Gastroesophageal sphincter (tissue), 3 donors: ENCODE data around the gene RHOH.
A peak's percentile ranks its signal among the peaks of the same experiment; 100 is the strongest.

ENCODE experiments used
- CTCF ChIP-seq, 4 experiments: fragments of 200-600 bp in 2 of 4; fragments of 450-650 bp in 2 of 4; sonication (generic) in 1 of 4; IDR thresholded peaks; one replicate each; pipeline ENCODE4 v1.5.1; 2017 to 2019; ENCODE audit warnings: antibody characterized with exemption in 4 of 4, mild to moderate bottlenecking in 2 of 4, moderate library complexity in 2 of 4
- EP300 ChIP-seq: sonication (generic); formaldehyde crosslinking; IDR thresholded peaks from one replicate; pipeline ENCODE4 v1.6.1; 2017; ENCODE audit warnings: antibody characterized with exemption, mild to moderate bottlenecking
- POLR2A ChIP-seq, 2 donors: fragments of 450-650 bp; IDR thresholded peaks; one replicate each; pipeline ENCODE4 v1.6.1; 2017; ENCODE audit warnings: antibody characterized with exemption in 2 of 2, mild to moderate bottlenecking in 2 of 2, moderate library complexity in 1 of 2
- POLR2AphosphoS5 ChIP-seq: sonication (generic); formaldehyde crosslinking; IDR thresholded peaks from one replicate; pipeline ENCODE4 v1.6.1; 2017; ENCODE audit warnings: antibody characterized with exemption

GRCh38 chr4:40196724-40197281, at the start of gene RHOH:
- TF ChIP-seq CTCF (IDR thresholded peaks at IDR 0.05) (no peak), EP300 (no peak), POLR2AphosphoS5 (no peak), POLR2A (IDR thresholded peaks at IDR 0.05) (peak in 1 of 2 donors; percentile 15)
